Stomach smooth muscle (tissue), 2 donors: ENCODE data around the gene FJX1.

ENCODE experiments used
- H3K27ac ChIP-seq: one replicate; pipeline ENCODE4 v1.7.0; 2013; ENCODE audit warnings: mild to moderate bottlenecking, low read length, inconsistent platforms
- H3K27me3 ChIP-seq, 2 donors: one replicate each; pipeline ENCODE4 v1.7.0; 2013; ENCODE audit warnings: low read length in 2 of 2; ENCODE audit not compliant: insufficient read depth in 2 of 2, control insufficient read depth in 1 of 2
- H3K36me3 ChIP-seq, 2 donors: one replicate each; pipeline ENCODE4 v1.7.0; 2013; ENCODE audit warnings: low read length in 2 of 2; ENCODE audit not compliant: control insufficient read depth in 2 of 2, insufficient read depth in 2 of 2
- H3K4me1 ChIP-seq: one replicate; pipeline ENCODE4 v1.7.0; 2013; ENCODE audit warnings: low read length; ENCODE audit not compliant: control insufficient read depth, insufficient read depth
- H3K4me3 ChIP-seq, 2 donors: one replicate each; pipeline ENCODE4 v1.7.0; 2013; ENCODE audit warnings: low read length in 2 of 2
- H3K9ac ChIP-seq, 2 donors: one replicate each; pipeline ENCODE4 v1.7.0; 2013; ENCODE audit warnings: low read length in 2 of 2, mild to moderate bottlenecking in 1 of 2
- H3K9me3 ChIP-seq, 2 donors: one replicate each; pipeline ENCODE4 v1.7.0; 2013; ENCODE audit warnings: low read length in 2 of 2; ENCODE audit not compliant: control insufficient read depth in 2 of 2
- donor health status: healthy.
- donor health status: Pancreatic carcinoma.

Gene FJX1

DNA sequence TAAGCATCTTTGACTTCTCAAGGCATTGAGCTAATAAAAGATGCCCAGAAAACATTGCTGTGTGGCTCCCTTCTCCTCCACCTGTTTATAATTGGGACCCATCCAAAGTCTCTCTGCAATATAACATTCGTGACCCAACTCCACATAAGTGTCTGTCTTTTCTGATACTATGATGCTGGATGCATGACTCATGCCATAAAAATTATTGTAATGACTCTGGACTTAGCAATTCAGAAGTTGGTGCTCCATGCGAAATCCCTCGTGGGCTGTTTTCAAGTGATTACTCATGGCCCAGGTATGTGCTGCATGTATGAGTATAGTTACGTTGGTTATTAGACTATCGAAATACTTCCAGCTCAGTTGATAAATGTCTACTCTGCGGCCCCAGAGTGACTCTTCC lies 11.7 kb downstream of the FJX1 start:
- peaks cover 0 to 7% of the 10 kb centered on the region in 2 donors for H3K27me3 ChIP-seq
- H3K27ac ChIP-seq, result no peak overlapping the region
- H3K36me3 ChIP-seq, result no peaks in the 10 kb centered on the region
- no peak overlapping the region for H3K9ac ChIP-seq
- H3K4me1 ChIP-seq, result no peaks in the 10 kb centered on the region
- no peak overlapping the region for H3K4me3 ChIP-seq
- H3K9me3 ChIP-seq, result no peaks in the 10 kb centered on the region

DNA sequence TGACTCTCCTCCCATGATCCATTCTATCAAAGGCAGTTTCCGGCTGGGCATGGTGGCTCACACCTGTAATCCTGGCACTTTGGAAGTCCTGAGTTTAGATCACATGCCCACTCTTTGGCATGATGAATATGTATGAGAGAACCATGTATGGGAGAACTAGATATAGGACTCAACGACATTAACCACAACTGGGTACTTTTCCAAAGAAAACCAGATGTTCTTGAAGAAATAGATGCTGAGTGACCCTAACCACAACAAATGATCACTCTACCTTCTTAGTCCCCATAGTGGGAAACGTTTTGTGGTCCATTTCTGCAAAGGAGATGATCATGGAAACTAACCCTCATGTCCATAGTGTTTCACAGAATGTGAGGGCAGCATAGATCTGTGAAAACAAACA lies 13.6 kb downstream of the FJX1 start:
- Histone ChIP-seq H3K9ac (no peak overlapping the region), H3K9me3 (no peaks in the 10 kb centered on the region), H3K4me1 (no peaks in the 10 kb centered on the region), H3K27me3 (peaks cover 7 to 10% of the 10 kb centered on the region in 2 donors), H3K4me3 (no peak overlapping the region), H3K27ac (no peak overlapping the region), H3K36me3 (no peaks in the 10 kb centered on the region)

DNA sequence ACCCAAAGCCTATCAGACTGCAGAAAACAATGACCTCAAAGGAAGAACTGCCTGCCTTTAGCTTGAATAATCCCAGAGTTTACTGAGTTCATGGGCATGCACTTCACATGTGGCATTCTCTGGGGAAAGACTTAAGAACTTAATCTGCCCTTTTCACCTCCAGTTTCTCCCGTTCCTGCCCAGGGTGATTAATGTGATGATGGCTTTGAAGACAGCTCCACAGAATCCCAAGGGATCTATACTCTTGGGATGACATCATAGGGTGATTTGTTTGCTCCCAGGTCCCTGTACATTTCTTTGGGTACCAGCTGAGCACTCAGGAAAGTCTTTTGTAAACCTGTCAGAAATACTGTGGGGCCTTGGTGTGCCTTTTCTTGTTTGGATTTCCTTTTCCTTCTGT lies 14.0 kb downstream of the FJX1 start:
- Histone ChIP-seq H3K9me3 (no peaks in the 10 kb centered on the region), H3K27ac (no peak overlapping the region), H3K9ac (no peak overlapping the region), H3K4me3 (no peak overlapping the region), H3K27me3 (peaks cover 7 to 10% of the 10 kb centered on the region in 2 donors), H3K36me3 (no peaks in the 10 kb centered on the region), H3K4me1 (no peaks in the 10 kb centered on the region)

DNA sequence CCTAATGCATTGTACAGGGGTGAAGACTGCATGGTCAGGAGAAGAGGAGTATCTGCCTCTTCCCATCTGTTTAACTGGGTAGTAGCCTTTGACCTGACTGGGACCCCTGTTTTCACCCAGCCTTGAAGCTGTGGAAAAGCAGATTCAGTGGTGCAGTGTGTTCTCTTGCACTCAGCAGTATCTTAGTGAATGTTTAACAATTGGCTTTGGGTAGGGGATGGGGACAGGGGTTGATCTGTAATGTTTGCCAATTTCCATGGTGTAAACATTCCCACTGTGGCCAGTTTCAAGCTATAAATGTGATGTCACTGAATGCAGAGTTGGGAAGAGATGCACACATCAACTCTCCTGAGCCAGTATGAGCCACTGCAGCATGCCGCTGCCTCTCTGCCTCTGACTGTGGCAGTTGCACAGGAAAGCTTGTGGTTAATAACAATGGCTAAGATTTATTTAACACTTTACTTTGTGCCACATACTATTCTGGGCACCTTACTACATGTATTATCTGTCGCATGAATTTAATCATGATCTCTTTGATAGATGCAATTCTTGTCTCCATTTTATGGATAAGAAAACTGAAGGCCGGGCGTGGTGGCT lies 15.7 kb downstream of the FJX1 start:
- Histone ChIP-seq H3K4me1 (no peaks in the 10 kb centered on the region), H3K9ac (no peak overlapping the region), H3K4me3 (no peak overlapping the region), H3K27me3 (peaks cover 7 to 10% of the 10 kb centered on the region in 2 donors), H3K36me3 (no peaks in the 10 kb centered on the region), H3K9me3 (no peaks in the 10 kb centered on the region), H3K27ac (no peak overlapping the region)

DNA sequence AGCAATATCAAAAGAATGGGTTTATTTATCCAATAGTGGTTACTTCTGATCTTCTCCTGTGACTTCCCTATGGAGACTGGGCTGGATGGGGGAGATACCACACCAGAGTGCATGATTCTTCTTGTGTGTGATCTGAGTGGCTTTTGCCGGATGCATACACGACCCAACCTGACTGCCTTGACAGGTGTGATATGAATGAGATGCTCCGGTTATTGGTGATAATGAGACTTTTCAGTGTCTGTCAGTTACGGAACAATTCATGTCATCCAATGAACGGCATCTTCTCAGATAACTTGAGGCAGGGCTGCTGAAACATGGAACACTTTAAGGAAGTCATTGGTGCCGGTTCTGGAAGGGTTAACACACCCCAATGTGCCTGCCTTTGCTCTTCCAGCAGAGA lies 17.7 kb downstream of the FJX1 start:
- no peak overlapping the region for H3K4me3 ChIP-seq
- H3K36me3 ChIP-seq, result no peaks in the 10 kb centered on the region
- no peak overlapping the region for H3K9ac ChIP-seq
- H3K9me3 ChIP-seq, result no peaks in the 10 kb centered on the region
- peaks cover 2 to 7% of the 10 kb centered on the region in 2 donors for H3K27me3 ChIP-seq
- H3K4me1 ChIP-seq, result no peaks in the 10 kb centered on the region
- H3K27ac ChIP-seq, result no peak overlapping the region

DNA sequence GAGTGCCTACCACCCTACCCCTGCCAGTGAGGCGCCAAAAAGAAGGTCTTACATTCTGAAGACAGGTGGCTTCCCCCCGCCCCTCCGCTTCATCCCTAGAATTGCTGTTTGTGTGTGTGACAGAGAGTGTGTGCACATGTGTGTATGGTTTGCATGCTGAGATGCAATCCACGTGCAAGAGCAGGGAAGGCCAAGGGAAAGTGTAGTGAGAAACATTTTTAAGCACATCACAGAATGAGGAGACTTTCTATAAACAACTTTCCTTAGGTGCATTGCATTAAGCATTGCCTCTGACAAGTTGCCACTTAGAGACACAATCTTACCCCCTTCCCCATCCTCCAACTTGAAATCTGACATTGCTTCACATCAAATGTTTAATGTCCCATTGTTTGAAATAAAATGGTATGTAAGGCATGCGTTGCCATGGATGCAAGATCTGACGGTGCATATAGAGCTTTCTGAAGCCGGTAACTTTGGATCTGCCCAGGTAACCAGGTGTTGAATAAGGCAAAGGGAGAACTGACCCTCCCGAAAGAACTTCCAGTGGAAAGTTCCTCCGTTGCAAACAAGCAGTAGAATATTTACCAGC lies 21.4 kb downstream of the FJX1 start:
- peaks cover 2 to 7% of the 10 kb centered on the region in 2 donors for H3K27me3 ChIP-seq
- no peak overlapping the region for H3K27ac ChIP-seq
- no peaks in the 10 kb centered on the region for H3K36me3 ChIP-seq
- H3K9ac ChIP-seq, result no peak overlapping the region
- no peak overlapping the region for H3K4me3 ChIP-seq
- H3K4me1 ChIP-seq, result no peaks in the 10 kb centered on the region
- H3K9me3 ChIP-seq, result no peaks in the 10 kb centered on the region

DNA sequence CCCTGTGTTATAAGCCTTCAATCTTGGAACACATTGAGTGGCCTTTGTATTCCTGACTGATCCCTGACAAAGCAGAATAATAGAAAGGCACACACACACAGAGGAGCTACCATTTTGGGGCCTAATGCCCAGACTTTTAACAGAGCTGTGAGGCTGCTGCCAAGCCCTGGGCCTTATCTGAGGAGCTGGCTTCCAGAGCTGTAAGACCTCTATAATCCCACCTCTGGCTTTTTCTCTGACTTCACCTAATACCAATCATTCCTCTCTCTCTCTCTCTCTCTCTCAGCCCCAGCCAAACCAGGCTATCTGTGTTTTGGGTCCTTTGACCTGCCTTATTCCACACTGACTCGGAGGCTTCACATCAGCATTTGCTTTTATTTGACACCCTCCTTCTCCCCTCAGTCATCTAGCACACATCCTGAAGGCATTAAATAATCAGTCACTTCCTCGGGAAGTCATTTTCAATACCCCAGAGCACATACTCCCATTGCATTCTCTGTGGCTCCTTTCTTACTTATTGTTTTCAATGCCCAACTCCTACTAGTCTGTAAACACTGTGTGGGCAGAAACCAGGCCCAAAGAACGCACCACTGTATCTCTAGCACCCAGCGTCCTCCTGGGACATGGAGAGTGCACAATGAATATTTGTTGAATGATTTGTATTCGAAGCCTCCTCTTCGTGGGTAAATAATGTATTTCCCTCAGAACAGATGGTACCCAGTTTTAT lies 23.1 kb downstream of the FJX1 start:
- H3K36me3 ChIP-seq, result no peaks in the 10 kb centered on the region
- no peak overlapping the region for H3K27ac ChIP-seq
- H3K4me1 ChIP-seq, result no peaks in the 10 kb centered on the region
- H3K27me3 ChIP-seq, result peaks cover 0 to 2% of the 10 kb centered on the region in 2 donors
- no peak overlapping the region for H3K4me3 ChIP-seq
- H3K9me3 ChIP-seq, result peaks cover 0 to 2% of the 10 kb centered on the region in 2 donors
- H3K9ac ChIP-seq, result no peak overlapping the region

DNA sequence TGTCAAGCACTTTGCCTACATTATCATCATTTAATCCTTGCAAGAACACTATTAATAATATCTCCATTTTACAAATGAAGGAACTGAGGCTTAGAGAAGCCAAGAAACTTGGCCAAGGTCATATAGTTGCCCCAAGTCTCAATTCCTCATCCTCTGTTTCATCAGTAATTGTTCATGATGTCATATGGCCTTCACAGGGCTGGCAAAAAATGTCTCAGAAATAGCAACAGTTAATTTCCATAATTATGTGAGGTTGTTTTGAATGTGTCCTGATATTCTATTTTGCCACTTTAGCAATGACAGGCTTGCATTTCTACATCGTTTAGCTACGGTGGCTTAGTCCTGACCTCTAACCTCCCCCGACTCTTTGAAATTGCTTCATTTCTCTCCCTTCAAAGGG lies 23.7 kb downstream of the FJX1 start:
- H3K27ac ChIP-seq, result no peak overlapping the region
- no peaks in the 10 kb centered on the region for H3K27me3 ChIP-seq
- H3K9ac ChIP-seq, result no peak overlapping the region
- peaks cover 0 to 2% of the 10 kb centered on the region in 2 donors for H3K9me3 ChIP-seq
- no peak overlapping the region for H3K4me3 ChIP-seq
- H3K36me3 ChIP-seq, result no peaks in the 10 kb centered on the region
- no peaks in the 10 kb centered on the region for H3K4me1 ChIP-seq

DNA sequence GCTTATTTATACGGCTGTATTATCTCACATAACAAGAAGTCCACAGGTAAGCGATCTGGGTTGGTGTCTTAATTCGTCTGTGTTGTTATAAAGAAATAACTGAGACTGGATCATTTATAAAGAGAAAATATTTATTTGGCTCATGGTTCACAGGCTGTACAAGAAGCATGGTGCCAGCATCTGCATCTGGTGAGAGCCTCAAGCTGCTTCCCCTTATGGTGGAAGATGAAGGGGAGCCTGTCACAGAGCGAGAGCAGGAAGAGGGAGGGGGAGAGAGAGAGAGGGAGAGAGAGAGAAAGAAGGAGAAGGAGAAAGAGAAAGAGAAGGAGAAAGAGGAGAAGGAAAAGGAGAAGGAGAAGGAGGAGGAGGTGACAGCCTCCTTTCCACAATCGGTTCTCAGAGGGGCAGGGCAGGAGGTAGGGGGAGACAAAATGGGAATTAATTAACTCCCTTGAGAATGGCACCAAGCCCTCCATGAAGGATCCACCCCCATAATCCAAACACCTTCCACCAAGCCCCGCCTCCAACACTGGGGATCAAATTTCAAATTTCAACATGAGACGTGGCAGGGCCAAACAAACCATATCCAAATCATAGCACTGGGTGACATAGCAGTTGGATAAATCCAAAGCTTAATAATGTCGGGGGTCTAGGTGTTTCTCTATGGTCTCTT lies 29.3 kb downstream of the FJX1 start:
- Histone ChIP-seq H3K27me3 (peaks cover 2 to 3% of the 10 kb centered on the region in 2 donors), H3K9me3 (peaks cover 0 to 2% of the 10 kb centered on the region in 2 donors), H3K4me3 (no peak overlapping the region), H3K27ac (no peak overlapping the region), H3K9ac (no peak overlapping the region), H3K4me1 (no peaks in the 10 kb centered on the region), H3K36me3 (no peaks in the 10 kb centered on the region)

DNA sequence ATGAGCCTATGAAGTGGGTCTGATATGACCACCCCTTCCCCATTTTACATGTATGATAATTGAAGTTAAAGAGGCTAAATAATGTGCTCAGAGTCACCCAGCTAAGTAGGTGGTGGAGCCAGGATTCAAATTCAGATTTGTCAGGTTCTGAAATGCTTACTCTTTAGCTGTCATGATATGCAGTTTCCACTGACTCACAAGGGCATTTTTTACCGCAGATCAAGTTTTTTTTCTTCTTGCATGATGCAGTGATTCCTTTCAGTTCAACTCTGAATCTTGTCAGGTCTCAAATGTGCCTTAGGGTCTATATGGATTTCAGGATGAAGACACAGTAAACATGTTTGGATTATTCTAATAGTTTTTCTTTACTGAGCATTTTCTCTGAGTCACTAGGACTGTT lies 31.7 kb downstream of the FJX1 start:
- no peak overlapping the region for H3K4me3 ChIP-seq
- H3K27ac ChIP-seq, result no peak overlapping the region
- peaks cover 2 to 7% of the 10 kb centered on the region in 2 donors for H3K27me3 ChIP-seq
- no peaks in the 10 kb centered on the region for H3K36me3 ChIP-seq
- no peak overlapping the region for H3K9ac ChIP-seq
- no peaks in the 10 kb centered on the region for H3K4me1 ChIP-seq
- peaks cover 0 to 2% of the 10 kb centered on the region in 2 donors for H3K9me3 ChIP-seq
